ENCODE data around the gene SCN4B. TPM values are rescaled to one million over a fixed set of nuclear protein-coding genes. Genes with fewer than 3 reads are reported as not detected.

Gene SCN4B
- total and polyA plus RNA-seq, 2 donors (not counting 1 experiment from before 2014, with no cell fraction given): 1.5 to 10.4 TPM

DNA sequence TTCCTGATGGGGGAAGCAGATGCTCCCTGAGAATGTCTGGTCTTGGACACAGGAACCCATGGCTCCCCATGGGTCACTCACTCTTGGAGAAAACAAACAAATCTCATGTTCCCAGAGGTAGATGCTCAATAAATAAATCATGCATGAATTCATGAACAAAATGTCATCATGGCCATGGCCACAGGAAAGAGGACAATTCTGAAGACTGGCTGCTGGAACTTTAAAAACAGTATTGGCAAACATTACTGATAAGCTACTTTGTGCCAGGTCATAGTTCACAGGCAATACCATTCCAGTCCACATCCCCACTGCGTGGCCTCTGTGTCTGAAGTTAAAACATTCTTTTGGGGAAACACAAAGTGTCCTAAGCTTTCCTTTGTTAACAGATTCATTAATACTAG lies 56.7 kb downstream of the SCN4B start:
- no peaks in the 10 kb centered on the region for H3K9me3 ChIP-seq (ENCODE audit: control insufficient read depth, insufficient read depth, low read depth, low read length)
- no peak overlapping the region for H3K9ac ChIP-seq (ENCODE audit: insufficient read depth, low read length)
- H3K4me2 ChIP-seq (ENCODE audit: extremely low read depth, insufficient read depth, low read length): no peak overlapping the region
- H2AFZ ChIP-seq (ENCODE audit: low read length): no peak overlapping the region
- no peaks in the 10 kb centered on the region for H3K36me3 ChIP-seq (ENCODE audit: control insufficient read depth, insufficient read depth, low read length)
- H3K27ac ChIP-seq (ENCODE audit: insufficient read depth, low read length): no peak overlapping the region
- no peak for DNase-seq (ENCODE audit: low read depth in 2 of 2)
- H3K4me1 ChIP-seq (ENCODE audit: control insufficient read depth, extremely low read depth, insufficient read depth, low read length): no peaks in the 10 kb centered on the region
- H4K20me1 ChIP-seq (ENCODE audit: control insufficient read depth, extremely low read depth, insufficient read depth, low read length): no peaks in the 10 kb centered on the region
- H3K4me3 ChIP-seq (replicated peaks in 1 of 4; ENCODE audit: control extremely low read depth in 1 of 4, insufficient read depth in 1 of 4, low read depth in 3 of 4, low read length in 4 of 4): no peak overlapping the region
- H3K27me3 ChIP-seq (ENCODE audit: control insufficient read depth, insufficient read depth, low read length): no peaks in the 10 kb centered on the region
- no peak for TF ChIP-seq EZH2 (IDR thresholded peaks at IDR 0.05; ENCODE audit: low read length, missing control alignments)
- TF ChIP-seq, protein P1, sequence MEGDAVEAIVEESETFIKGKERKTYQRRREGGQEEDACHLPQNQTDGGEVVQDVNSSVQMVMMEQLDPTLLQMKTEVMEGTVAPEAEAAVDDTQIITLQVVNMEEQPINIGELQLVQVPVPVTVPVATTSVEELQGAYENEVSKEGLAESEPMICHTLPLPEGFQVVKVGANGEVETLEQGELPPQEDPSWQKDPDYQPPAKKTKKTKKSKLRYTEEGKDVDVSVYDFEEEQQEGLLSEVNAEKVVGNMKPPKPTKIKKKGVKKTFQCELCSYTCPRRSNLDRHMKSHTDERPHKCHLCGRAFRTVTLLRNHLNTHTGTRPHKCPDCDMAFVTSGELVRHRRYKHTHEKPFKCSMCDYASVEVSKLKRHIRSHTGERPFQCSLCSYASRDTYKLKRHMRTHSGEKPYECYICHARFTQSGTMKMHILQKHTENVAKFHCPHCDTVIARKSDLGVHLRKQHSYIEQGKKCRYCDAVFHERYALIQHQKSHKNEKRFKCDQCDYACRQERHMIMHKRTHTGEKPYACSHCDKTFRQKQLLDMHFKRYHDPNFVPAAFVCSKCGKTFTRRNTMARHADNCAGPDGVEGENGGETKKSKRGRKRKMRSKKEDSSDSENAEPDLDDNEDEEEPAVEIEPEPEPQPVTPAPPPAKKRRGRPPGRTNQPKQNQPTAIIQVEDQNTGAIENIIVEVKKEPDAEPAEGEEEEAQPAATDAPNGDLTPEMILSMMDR (conservative IDR thresholded peaks at IDR 0.05 in 1 of 2, IDR thresholded peaks at IDR 0.05 in 1 of 2; ENCODE audit: low read depth in 1 of 2, low read length in 2 of 2): no peak
- no peaks in the 10 kb centered on the region for H3K79me2 ChIP-seq (ENCODE audit: control insufficient read depth, insufficient read depth, low read length)

DNA sequence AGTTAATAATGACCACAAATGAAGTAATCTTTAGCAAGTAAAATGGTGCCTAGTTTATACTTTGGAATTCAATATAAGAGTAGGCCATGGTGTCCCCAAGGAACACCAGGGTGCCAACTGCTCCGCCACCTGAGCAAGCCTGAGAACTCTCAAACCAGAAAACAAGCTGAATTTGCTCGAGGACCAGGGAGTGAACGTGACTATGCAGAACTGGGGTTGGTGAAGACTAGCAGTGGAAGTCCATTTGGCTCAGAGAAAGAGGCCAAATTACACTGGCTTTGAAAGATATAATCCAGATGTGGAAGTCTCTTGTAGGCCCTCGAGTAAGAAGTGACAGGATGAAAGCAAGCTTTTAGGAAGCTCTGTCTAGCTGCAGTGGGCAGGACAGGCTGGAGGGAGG lies 57.1 kb downstream of the SCN4B start:
- no peak overlapping the region for H2AFZ ChIP-seq (ENCODE audit: low read length)
- H3K27me3 ChIP-seq (ENCODE audit: control insufficient read depth, insufficient read depth, low read length): no peaks in the 10 kb centered on the region
- no peak overlapping the region for H3K4me2 ChIP-seq (ENCODE audit: extremely low read depth, insufficient read depth, low read length)
- H3K9ac ChIP-seq (ENCODE audit: insufficient read depth, low read length): no peak overlapping the region
- H3K36me3 ChIP-seq (ENCODE audit: control insufficient read depth, insufficient read depth, low read length): no peaks in the 10 kb centered on the region
- no peak for DNase-seq (ENCODE audit: low read depth in 2 of 2)
- no peak overlapping the region for H3K27ac ChIP-seq (ENCODE audit: insufficient read depth, low read length)
- H3K79me2 ChIP-seq (ENCODE audit: control insufficient read depth, insufficient read depth, low read length): no peaks in the 10 kb centered on the region
- H3K4me1 ChIP-seq (ENCODE audit: control insufficient read depth, extremely low read depth, insufficient read depth, low read length): no peaks in the 10 kb centered on the region
- TF ChIP-seq, protein P1 (conservative IDR thresholded peaks at IDR 0.05 in 1 of 2, IDR thresholded peaks at IDR 0.05 in 1 of 2; ENCODE audit: low read depth in 1 of 2, low read length in 2 of 2): no peak
- TF ChIP-seq EZH2 (IDR thresholded peaks at IDR 0.05; ENCODE audit: low read length, missing control alignments): no peak
- no peak overlapping the region for H3K4me3 ChIP-seq (replicated peaks in 1 of 4; ENCODE audit: control extremely low read depth in 1 of 4, insufficient read depth in 1 of 4, low read depth in 3 of 4, low read length in 4 of 4)
- no peaks in the 10 kb centered on the region for H3K9me3 ChIP-seq (ENCODE audit: control insufficient read depth, insufficient read depth, low read depth, low read length)
- H4K20me1 ChIP-seq (ENCODE audit: control insufficient read depth, extremely low read depth, insufficient read depth, low read length): no peaks in the 10 kb centered on the region

DNA sequence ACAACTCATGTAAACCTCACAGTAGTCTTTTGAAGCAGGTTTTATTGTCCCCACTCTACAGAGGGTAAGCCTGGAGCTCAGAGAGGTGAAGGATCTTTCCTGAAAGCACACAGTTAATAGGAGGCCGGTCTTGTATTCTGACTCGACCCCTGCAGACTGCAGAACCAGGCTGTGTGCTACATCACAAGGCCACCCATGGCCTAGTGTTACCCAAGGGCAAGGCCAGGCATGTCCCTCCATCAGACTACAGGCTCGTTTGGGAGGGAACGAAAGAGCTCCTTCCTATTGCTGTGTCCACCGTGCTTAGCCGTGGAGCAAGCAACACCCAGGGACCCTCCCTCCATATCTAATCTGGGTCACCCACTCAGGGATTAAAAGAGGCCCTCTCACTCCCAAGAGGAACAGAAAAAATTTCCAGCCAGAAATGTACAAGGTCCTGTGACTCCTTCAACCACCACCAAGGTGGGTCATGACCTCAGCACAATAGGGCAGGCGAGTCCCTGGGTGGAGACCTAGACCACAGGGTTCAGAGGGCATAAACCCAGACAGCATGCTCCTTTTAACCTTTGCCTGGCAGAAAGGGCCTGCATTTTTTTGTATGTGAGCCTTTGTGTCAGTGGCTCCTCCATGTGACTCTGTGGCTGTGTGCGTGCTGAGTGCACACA lies 59.6 kb downstream of the SCN4B start:
- Histone ChIP-seq H3K4me1 (ENCODE audit: control insufficient read depth, extremely low read depth, insufficient read depth, low read length) (no peaks in the 10 kb centered on the region), H3K27ac (ENCODE audit: insufficient read depth, low read length) (no peak overlapping the region), H3K79me2 (ENCODE audit: control insufficient read depth, insufficient read depth, low read length) (no peaks in the 10 kb centered on the region), H3K4me3 (replicated peaks in 1 of 4; ENCODE audit: control extremely low read depth in 1 of 4, insufficient read depth in 1 of 4, low read depth in 3 of 4, low read length in 4 of 4) (no peak overlapping the region), H3K4me2 (ENCODE audit: extremely low read depth, insufficient read depth, low read length) (no peak overlapping the region), H3K9ac (ENCODE audit: insufficient read depth, low read length) (no peak overlapping the region), H4K20me1 (ENCODE audit: control insufficient read depth, extremely low read depth, insufficient read depth, low read length) (no peaks in the 10 kb centered on the region), H3K27me3 (ENCODE audit: control insufficient read depth, insufficient read depth, low read length) (no peaks in the 10 kb centered on the region), H3K9me3 (ENCODE audit: control insufficient read depth, insufficient read depth, low read depth, low read length) (no peaks in the 10 kb centered on the region), H3K36me3 (ENCODE audit: control insufficient read depth, insufficient read depth, low read length) (no peaks in the 10 kb centered on the region), H2AFZ (ENCODE audit: low read length) (no peak overlapping the region)
- DNase-seq (ENCODE audit: low read depth in 2 of 2): no peak
- TF ChIP-seq EZH2 (IDR thresholded peaks at IDR 0.05; ENCODE audit: low read length, missing control alignments): no peak
- TF ChIP-seq, protein P1 (conservative IDR thresholded peaks at IDR 0.05 in 1 of 2, IDR thresholded peaks at IDR 0.05 in 1 of 2; ENCODE audit: low read depth in 1 of 2, low read length in 2 of 2): no peak

Measured in fibroblast of lung (primary cell).